NCI-H146 treated with DMSO at 0.1 percent for 48 hours (cell line): ENCODE results near the gene PAK3.

Source experiments
- DNase-seq: peaks from one replicate; lab custom pipeline; 2025; ENCODE audit not compliant: unreplicated experiment; lab: John Stamatoyannopoulos, UW

The PAK3 gene

DNA sequence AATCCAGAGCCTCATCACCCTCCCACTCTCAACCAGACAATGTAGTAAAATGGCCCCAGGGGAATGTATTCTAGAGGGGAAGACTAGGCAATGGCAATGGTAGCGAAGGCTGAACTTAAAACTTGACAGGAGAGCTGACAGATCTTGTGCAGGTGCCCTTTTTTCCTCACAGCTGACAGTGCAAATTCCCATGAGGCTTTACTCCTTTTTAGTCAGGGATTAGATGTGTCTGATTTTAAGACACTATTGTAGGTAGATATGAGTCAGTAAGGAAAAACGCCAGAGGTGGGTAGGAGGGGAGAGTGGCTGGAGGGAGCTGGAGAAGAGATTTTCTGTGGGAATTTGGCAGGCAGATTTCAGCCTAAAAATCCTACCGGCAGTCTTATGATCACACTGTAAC is 163.6 kb downstream of the PAK3 start:
- DNase-seq = no peak

DNA sequence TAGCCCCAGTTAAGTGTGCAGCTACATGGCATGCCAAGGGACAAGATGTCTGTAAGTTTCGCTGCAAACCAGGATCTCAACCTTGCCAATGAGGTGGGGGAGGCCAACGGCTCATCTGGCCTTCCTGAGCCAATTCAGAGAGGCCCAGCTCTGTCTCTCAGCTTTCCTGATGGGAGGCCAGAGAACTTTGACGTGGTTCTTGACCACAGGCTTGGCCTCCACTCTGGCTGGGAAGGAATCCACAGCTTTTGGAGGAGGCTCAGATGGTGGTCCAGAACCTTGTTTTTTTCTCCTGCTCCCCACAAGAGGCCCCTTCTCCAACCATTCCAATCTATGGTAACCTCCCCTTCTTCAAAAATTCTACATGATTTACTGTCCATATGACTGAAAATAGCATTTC is 164.5 kb downstream of the PAK3 start:
- DNase-seq = no peak

DNA sequence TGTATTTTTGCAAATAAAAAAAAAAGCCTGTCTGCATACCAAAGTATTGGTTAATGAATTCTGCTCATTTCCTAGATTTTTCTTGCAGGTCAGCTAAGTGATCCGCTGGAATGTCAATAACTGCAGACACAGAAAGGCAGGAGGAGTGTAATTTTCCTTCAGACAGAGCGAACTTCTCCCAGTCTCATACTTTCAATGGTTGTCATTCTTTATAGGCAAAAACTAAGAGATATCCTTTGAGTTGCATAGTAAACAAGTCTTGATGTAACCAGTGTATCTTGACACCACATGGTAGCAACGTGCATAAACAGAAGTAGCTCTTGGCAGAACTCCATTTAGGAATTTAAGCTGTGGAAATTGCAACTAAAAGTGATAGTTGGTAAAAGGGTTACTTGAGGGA is 166.1 kb downstream of the PAK3 start:
- DNase-seq = no peak

DNA sequence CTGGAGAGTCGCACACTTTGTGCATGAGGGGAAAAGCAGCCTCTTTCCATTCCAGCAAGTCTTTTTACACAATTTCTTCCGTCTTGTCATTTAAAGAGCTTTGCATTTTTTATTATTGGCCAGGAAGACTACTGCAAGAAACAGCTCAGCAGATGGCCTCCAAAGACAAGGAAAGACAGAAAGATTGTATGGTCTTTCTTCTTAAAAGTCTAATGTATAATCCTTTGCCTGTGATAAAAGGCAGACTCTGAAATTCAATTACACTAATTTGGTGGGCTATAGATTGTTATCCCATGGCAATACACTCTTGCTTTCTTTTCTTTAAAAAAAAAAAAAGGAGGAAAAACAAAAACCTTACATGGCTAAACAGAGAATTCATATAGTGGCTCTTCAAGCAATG is 168.4 kb downstream of the PAK3 start:
- DNase-seq = no peak

DNA sequence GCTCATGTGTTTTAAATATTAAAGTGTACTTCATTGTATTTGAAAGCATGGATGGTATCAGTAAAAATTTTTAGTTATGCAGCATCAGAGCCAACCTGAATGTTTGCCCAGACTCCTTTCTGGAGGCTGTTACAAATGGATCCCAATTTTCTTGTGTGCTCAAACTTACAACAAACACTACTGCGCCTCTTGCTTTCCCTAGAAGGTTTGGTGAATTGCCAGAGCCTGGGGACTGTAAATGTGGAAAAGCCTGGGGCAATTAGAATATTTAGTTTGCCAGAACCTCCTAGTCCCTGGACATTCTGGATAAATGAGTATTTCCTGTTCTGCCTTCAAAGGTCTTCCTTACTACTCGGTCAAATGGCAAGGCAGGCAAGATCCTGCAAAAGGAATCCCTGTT is 169.5 kb downstream of the PAK3 start:
- DNase-seq = no peak

DNA sequence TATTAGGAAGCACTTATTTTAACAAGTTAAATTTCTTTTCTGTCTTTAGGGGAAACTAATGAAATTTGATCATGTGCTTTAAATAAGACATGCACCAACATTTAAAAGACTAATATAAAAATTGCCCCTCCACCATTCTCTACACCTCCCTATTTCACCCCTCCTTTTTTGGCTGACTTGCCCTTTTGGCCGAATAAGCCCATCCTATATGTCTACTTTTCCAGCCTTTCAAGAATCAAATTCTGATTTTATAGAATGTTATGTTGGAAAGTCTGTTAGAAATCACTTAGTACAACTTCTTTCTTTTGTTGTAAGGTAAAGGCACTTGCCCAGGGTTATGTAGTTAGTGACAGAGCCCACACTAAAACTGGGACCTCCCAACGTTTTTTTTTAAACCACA is 172.5 kb downstream of the PAK3 start:
- DNase-seq = no peak

DNA sequence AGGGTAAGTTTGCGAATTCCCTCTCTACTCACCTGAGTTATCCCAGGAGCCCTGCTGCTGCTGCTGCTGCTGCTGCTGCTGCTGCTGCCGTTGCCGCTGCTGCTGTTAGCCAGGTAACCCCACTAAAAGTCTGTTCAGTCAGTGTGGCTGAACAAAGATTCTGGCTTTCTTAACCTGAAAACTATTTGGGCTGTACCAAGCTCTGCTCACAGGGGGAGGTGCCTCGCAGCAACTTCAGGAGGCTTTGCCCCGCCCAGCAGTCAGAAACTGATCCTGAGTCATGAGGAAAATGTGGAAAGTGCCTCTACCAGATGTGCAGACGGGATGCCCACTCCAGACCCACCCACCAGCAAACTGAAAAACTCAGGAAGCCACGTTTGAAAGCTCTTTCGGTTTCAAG is 174.3 kb downstream of the PAK3 start, which contains the start of gene CAPN6:
Gene CAPN6 (minus strand): TSS at position 145 of the 400 bp plus-strand sequence. CDS start 6,547 bp downstream, outside the sequence.
- DNase-seq = no peak
